GM23338 (cell line): ENCODE measurements around the gene FZD2.

ENCODE experiments used
- EZH2 ChIP-seq: fragments of 200-600 bp; sonication (generic); IDR thresholded peaks from one replicate; pipeline ENCODE4 v1.8.0; 2017; ENCODE audit warnings: antibody characterized with exemption, mild to moderate bottlenecking, low read depth; ENCODE audit not compliant: unreplicated experiment
- EZH2phosphoT487 ChIP-seq: fragments of 200-600 bp; sonication (generic); IDR thresholded peaks from one replicate; pipeline ENCODE4 v1.8.1; 2018; ENCODE audit warnings: antibody characterized with exemption; ENCODE audit not compliant: unreplicated experiment
- JUNB ChIP-seq: IDR thresholded peaks from one replicate; pipeline ENCODE4 v1.6.1; 2016; ENCODE audit warnings: antibody characterized with exemption; ENCODE audit not compliant: unreplicated experiment
- POLR2AphosphoS5 ChIP-seq: IDR thresholded peaks from 2 replicates; pipeline ENCODE4 v1.6.1; 2016; ENCODE audit warnings: antibody characterized with exemption, low read depth
- STAT1 ChIP-seq: IDR thresholded peaks from one replicate; pipeline ENCODE4 v1.6.1; 2016; ENCODE audit warnings: antibody characterized with exemption; ENCODE audit not compliant: unreplicated experiment
- ZNF331 ChIP-seq: fragments of 250-450 bp; sonication (Bioruptor Pico); IDR thresholded peaks from 2 replicates; pipeline ENCODE4 v1.5.0; 2020; ENCODE audit warnings: low read depth, mild to moderate bottlenecking, moderate library complexity
- TF ChIP-seq, protein P1 (sequence below), 2 experiments: fragments of 200-600 bp in 1 of 2; sonication (generic) in 1 of 2; conservative IDR thresholded peaks; 2 replicates each; pipeline versions ENCODE4 v1.5.1 to v1.6.1; 2016 to 2017; ENCODE audit warnings: antibody characterized with exemption in 2 of 2, low read depth in 2 of 2, mild to moderate bottlenecking in 2 of 2, moderate library complexity in 1 of 2
- TF ChIP-seq, protein P2 (sequence below): IDR thresholded peaks from one replicate; pipeline ENCODE4 v1.6.1; 2018; ENCODE audit warnings: antibody characterized with exemption; ENCODE audit not compliant: unreplicated experiment
- TF ChIP-seq, protein P3 (sequence below): fragments of 250-450 bp; sonication (Bioruptor Pico); IDR thresholded peaks from 2 replicates; pipeline ENCODE4 v1.5.0; 2020; ENCODE audit warnings: mild to moderate bottlenecking, moderate library complexity
- TF ChIP-seq, protein P4 (sequence below): IDR thresholded peaks from 2 replicates; pipeline ENCODE4 v1.6.1; 2016; ENCODE audit warnings: antibody characterized with exemption

DNA sequence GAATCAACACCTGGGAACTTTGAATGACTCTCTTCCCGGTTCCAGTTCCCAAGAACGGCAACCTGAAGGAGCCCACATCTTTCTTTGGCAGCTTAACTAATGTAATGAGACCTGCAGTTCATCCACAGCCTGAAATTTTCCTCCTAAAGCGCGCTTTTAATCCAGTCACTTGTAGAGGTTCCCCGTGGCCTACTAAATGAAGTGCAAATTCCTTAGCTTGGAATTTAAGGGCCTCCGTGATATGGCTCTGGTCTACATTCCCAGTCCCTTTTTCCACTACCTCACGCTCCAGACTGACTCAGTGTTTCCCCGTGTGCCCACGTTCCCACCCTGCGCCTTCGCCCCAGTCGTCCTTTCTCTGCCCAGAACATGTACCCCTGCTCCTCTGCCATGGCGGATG lies 27.2 kb downstream of the FZD2 start:
- TF ChIP-seq, protein P1, sequence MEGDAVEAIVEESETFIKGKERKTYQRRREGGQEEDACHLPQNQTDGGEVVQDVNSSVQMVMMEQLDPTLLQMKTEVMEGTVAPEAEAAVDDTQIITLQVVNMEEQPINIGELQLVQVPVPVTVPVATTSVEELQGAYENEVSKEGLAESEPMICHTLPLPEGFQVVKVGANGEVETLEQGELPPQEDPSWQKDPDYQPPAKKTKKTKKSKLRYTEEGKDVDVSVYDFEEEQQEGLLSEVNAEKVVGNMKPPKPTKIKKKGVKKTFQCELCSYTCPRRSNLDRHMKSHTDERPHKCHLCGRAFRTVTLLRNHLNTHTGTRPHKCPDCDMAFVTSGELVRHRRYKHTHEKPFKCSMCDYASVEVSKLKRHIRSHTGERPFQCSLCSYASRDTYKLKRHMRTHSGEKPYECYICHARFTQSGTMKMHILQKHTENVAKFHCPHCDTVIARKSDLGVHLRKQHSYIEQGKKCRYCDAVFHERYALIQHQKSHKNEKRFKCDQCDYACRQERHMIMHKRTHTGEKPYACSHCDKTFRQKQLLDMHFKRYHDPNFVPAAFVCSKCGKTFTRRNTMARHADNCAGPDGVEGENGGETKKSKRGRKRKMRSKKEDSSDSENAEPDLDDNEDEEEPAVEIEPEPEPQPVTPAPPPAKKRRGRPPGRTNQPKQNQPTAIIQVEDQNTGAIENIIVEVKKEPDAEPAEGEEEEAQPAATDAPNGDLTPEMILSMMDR (conservative IDR thresholded peaks at IDR 0.05; ENCODE audit: low read depth in 2 of 2) = no peak
- TF ChIP-seq, protein P2, sequence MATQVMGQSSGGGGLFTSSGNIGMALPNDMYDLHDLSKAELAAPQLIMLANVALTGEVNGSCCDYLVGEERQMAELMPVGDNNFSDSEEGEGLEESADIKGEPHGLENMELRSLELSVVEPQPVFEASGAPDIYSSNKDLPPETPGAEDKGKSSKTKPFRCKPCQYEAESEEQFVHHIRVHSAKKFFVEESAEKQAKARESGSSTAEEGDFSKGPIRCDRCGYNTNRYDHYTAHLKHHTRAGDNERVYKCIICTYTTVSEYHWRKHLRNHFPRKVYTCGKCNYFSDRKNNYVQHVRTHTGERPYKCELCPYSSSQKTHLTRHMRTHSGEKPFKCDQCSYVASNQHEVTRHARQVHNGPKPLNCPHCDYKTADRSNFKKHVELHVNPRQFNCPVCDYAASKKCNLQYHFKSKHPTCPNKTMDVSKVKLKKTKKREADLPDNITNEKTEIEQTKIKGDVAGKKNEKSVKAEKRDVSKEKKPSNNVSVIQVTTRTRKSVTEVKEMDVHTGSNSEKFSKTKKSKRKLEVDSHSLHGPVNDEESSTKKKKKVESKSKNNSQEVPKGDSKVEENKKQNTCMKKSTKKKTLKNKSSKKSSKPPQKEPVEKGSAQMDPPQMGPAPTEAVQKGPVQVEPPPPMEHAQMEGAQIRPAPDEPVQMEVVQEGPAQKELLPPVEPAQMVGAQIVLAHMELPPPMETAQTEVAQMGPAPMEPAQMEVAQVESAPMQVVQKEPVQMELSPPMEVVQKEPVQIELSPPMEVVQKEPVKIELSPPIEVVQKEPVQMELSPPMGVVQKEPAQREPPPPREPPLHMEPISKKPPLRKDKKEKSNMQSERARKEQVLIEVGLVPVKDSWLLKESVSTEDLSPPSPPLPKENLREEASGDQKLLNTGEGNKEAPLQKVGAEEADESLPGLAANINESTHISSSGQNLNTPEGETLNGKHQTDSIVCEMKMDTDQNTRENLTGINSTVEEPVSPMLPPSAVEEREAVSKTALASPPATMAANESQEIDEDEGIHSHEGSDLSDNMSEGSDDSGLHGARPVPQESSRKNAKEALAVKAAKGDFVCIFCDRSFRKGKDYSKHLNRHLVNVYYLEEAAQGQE = no peak
- TF ChIP-seq EZH2 (no peak), JUNB (no peak), POLR2AphosphoS5 (no peak), EZH2phosphoT487 (no peak), STAT1 (no peak), ZNF331 (CRISPR knock-in tag) (no peak)
- TF ChIP-seq, protein P3, sequence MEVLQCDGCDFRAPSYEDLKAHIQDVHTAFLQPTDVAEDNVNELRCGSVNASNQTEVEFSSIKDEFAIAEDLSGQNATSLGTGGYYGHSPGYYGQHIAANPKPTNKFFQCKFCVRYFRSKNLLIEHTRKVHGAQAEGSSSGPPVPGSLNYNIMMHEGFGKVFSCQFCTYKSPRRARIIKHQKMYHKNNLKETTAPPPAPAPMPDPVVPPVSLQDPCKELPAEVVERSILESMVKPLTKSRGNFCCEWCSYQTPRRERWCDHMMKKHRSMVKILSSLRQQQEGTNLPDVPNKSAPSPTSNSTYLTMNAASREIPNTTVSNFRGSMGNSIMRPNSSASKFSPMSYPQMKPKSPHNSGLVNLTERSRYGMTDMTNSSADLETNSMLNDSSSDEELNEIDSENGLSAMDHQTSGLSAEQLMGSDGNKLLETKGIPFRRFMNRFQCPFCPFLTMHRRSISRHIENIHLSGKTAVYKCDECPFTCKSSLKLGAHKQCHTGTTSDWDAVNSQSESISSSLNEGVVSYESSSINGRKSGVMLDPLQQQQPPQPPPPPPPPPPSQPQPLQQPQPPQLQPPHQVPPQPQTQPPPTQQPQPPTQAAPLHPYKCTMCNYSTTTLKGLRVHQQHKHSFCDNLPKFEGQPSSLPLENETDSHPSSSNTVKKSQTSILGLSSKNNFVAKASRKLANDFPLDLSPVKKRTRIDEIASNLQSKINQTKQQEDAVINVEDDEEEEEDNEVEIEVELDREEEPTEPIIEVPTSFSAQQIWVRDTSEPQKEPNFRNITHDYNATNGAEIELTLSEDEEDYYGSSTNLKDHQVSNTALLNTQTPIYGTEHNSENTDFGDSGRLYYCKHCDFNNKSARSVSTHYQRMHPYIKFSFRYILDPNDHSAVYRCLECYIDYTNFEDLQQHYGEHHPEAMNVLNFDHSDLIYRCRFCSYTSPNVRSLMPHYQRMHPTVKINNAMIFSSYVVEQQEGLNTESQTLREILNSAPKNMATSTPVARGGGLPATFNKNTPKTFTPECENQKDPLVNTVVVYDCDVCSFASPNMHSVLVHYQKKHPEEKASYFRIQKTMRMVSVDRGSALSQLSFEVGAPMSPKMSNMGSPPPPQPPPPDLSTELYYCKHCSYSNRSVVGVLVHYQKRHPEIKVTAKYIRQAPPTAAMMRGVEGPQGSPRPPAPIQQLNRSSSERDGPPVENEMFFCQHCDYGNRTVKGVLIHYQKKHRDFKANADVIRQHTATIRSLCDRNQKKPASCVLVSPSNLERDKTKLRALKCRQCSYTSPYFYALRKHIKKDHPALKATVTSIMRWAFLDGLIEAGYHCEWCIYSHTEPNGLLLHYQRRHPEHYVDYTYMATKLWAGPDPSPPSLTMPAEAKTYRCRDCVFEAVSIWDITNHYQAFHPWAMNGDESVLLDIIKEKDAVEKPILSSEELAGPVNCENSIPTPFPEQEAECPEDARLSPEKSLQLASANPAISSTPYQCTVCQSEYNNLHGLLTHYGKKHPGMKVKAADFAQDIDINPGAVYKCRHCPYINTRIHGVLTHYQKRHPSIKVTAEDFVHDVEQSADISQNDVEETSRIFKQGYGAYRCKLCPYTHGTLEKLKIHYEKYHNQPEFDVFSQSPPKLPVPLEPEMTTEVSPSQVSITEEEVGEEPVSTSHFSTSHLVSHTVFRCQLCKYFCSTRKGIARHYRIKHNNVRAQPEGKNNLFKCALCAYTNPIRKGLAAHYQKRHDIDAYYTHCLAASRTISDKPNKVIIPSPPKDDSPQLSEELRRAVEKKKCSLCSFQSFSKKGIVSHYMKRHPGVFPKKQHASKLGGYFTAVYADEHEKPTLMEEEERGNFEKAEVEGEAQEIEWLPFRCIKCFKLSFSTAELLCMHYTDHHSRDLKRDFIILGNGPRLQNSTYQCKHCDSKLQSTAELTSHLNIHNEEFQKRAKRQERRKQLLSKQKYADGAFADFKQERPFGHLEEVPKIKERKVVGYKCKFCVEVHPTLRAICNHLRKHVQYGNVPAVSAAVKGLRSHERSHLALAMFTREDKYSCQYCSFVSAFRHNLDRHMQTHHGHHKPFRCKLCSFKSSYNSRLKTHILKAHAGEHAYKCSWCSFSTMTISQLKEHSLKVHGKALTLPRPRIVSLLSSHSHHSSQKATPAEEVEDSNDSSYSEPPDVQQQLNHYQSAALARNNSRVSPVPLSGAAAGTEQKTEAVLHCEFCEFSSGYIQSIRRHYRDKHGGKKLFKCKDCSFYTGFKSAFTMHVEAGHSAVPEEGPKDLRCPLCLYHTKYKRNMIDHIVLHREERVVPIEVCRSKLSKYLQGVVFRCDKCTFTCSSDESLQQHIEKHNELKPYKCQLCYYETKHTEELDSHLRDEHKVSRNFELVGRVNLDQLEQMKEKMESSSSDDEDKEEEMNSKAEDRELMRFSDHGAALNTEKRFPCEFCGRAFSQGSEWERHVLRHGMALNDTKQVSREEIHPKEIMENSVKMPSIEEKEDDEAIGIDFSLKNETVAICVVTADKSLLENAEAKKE (CRISPR knock-in tag) = no peak
- TF ChIP-seq, protein P4, sequence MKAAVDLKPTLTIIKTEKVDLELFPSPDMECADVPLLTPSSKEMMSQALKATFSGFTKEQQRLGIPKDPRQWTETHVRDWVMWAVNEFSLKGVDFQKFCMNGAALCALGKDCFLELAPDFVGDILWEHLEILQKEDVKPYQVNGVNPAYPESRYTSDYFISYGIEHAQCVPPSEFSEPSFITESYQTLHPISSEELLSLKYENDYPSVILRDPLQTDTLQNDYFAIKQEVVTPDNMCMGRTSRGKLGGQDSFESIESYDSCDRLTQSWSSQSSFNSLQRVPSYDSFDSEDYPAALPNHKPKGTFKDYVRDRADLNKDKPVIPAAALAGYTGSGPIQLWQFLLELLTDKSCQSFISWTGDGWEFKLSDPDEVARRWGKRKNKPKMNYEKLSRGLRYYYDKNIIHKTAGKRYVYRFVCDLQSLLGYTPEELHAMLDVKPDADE = no peak
